Osteoblast (primary cell): ENCODE data around the gene HLA-DQA2. TPM values are rescaled to one million over a fixed set of nuclear protein-coding genes. Genes with fewer than 3 reads are reported as not detected.

Experiments used
- small RNA-seq: library from RNA; depleted of rRNA; stranded (forward); fragments of <200 nt; gene quantifications from one replicate; pipeline ENCODE3, GENCODE V24; 2012
- total RNA-seq: library from RNA; depleted of rRNA; stranded (reverse); fragments of >200 nt; gene quantifications from 2 replicates; pipeline ENCODE4 v1.2.3, GENCODE V29; 2012

HLA-DQA2 gene
- total RNA-seq, 1 donor = not detected

Small RNAs within 50 kb of the gene (small RNA-seq; reads per million reads assigned to genes)
- gene MIR3135B = not detected

Other genes with a start within 250 kb of the HLA-DQA2 start
- not detected in 2 replicates for gene HLA-DRB5, start 211.1 kb upstream of the HLA-DQA2 start, total RNA-seq
- 1.1 and 19.7 TPM in 2 replicates for gene HLA-DRB1, start 151.5 kb upstream of the HLA-DQA2 start, total RNA-seq
- gene HLA-DQA1, start 104.0 kb upstream of the HLA-DQA2 start, total RNA-seq = 0.29 TPM in 1 of 2 replicates, not detected in the other
- gene HLA-DQB1, start 74.7 kb upstream of the HLA-DQA2 start, total RNA-seq = under 0.01 and 6.5 TPM in 2 replicates
- gene HLA-DQB2, start 22.1 kb downstream of the HLA-DQA2 start, total RNA-seq = not detected in 2 replicates
- 0.36 TPM in 1 of 2 replicates, not detected in the other for gene HLA-DOB, start 75.6 kb downstream of the HLA-DQA2 start, total RNA-seq
- gene TAP2, start 97.3 kb downstream of the HLA-DQA2 start, total RNA-seq = 12.4 and 20.6 TPM in 2 replicates
- 67.3 and 83.4 TPM in 2 replicates for gene PSMB8, start 102.7 kb downstream of the HLA-DQA2 start, total RNA-seq
- gene TAP1, start 112.3 kb downstream of the HLA-DQA2 start, total RNA-seq = 42.3 and 43.6 TPM in 2 replicates
- gene PSMB9, start 112.8 kb downstream of the HLA-DQA2 start, total RNA-seq = 20.3 and 29.8 TPM in 2 replicates
- gene HLA-DMB, start 199.6 kb downstream of the HLA-DQA2 start, total RNA-seq = 2.2 and 8.3 TPM in 2 replicates
- gene HLA-DMA, start 211.7 kb downstream of the HLA-DQA2 start, total RNA-seq = 9.0 and 20.0 TPM in 2 replicates
- 116 and 119 TPM in 2 replicates for gene BRD2, start 227.2 kb downstream of the HLA-DQA2 start, total RNA-seq